ENCODE data around the gene TNFSF18.

Gene TNFSF18

GRCh38 chr1:173002891-173003838 is 47.6 kb downstream of the TNFSF18 start:
- no peak overlapping the region for H3K4me3 ChIP-seq (replicated peaks; ENCODE audit: low read depth, low read length)
- no peak for TF ChIP-seq CTCF (IDR thresholded peaks at IDR 0.05; ENCODE audit: low read length, missing control alignments)
- peak; percentile 93 for DNase-seq (ENCODE audit: low read depth)

GRCh38 chr1:172999349-172999748 is 51.4 kb downstream of the TNFSF18 start:
- no peak for TF ChIP-seq CTCF (IDR thresholded peaks at IDR 0.05; ENCODE audit: low read length, missing control alignments)
- no peak overlapping the region for H3K4me3 ChIP-seq (replicated peaks; ENCODE audit: low read depth, low read length)
- DNase-seq (ENCODE audit: low read depth) = peak; percentile 64

GRCh38 chr1:172997941-172998361 is 52.8 kb downstream of the TNFSF18 start:
- TF ChIP-seq CTCF (IDR thresholded peaks at IDR 0.05; ENCODE audit: low read length, missing control alignments) = no peak
- DNase-seq (ENCODE audit: low read depth) = peak; percentile 14
- no peak overlapping the region for H3K4me3 ChIP-seq (replicated peaks; ENCODE audit: low read depth, low read length)

GRCh38 chr1:172993640-172994039 is 57.1 kb downstream of the TNFSF18 start:
- TF ChIP-seq CTCF (IDR thresholded peaks at IDR 0.05; ENCODE audit: low read length, missing control alignments) = no peak
- H3K4me3 ChIP-seq (replicated peaks; ENCODE audit: low read depth, low read length) = no peak overlapping the region
- peak; percentile 42 for DNase-seq (ENCODE audit: low read depth)

- no peak for TF ChIP-seq CTCF (IDR thresholded peaks at IDR 0.05; ENCODE audit: low read length, missing control alignments)
- no peak overlapping the region for H3K4me3 ChIP-seq (replicated peaks; ENCODE audit: low read depth, low read length)
- DNase-seq (ENCODE audit: low read depth) = peak; percentile 75
Measured at GRCh38 chr1:172991674-172992400, 58.9 kb downstream of the TNFSF18 start.

GRCh38 chr1:172990598-172991215 is 60.0 kb downstream of the TNFSF18 start:
- H3K4me3 ChIP-seq (replicated peaks; ENCODE audit: low read depth, low read length) = no peak overlapping the region
- peak; percentile 84 for DNase-seq (ENCODE audit: low read depth)
- no peak for TF ChIP-seq CTCF (IDR thresholded peaks at IDR 0.05; ENCODE audit: low read length, missing control alignments)
